Endodermal cell (in vitro differentiated cells): ENCODE results near the gene CNNM1. TPM values are rescaled to one million over a fixed set of nuclear protein-coding genes. Genes with fewer than 3 reads are reported as not detected.
A peak's percentile ranks its signal among the peaks of the same experiment; 100 is the strongest.

Experiments used
- DNase-seq: peaks from one replicate; pipeline ENCODE4 v3.0.0-alpha.2; 2017
- H3K27ac ChIP-seq: 2 replicates; pipeline ENCODE4 v1.5.1; 2013; ENCODE audit warnings: mild to moderate bottlenecking, low read depth, low read length, moderate library complexity
- H3K27me3 ChIP-seq: 2 replicates; pipeline ENCODE4 v1.6.1; 2013; ENCODE audit warnings: mild to moderate bottlenecking, low read length, moderate library complexity; ENCODE audit not compliant: insufficient read depth, control insufficient read depth, poor library complexity, severe bottlenecking
- H3K36me3 ChIP-seq: 2 replicates; pipeline ENCODE4 v1.7.0; 2013; ENCODE audit warnings: mild to moderate bottlenecking, low read length, moderate library complexity; ENCODE audit not compliant: control insufficient read depth, insufficient read depth
- H3K4me1 ChIP-seq: one replicate; pipeline ENCODE4 v1.7.0; 2013; ENCODE audit warnings: low read length; ENCODE audit not compliant: control insufficient read depth, insufficient read depth
- H3K4me3 ChIP-seq: 2 replicates; pipeline ENCODE4 v1.5.1; 2013; ENCODE audit warnings: mild to moderate bottlenecking, low read length, moderate library complexity
- H3K9ac ChIP-seq: 2 replicates; pipeline ENCODE4 v1.6.1; 2013; ENCODE audit warnings: mild to moderate bottlenecking, low read length, moderate library complexity; ENCODE audit not compliant: poor library complexity, severe bottlenecking; ENCODE audit errors: extremely low read depth
- H3K9me3 ChIP-seq: 2 replicates; pipeline ENCODE4 v1.6.1; 2013; ENCODE audit warnings: mild to moderate bottlenecking, low read length, moderate library complexity; ENCODE audit not compliant: control insufficient read depth
- H3K27ac Mint-ChIP-seq: 2 replicates; pipeline ENCODE4 v1.8.0; 2020; ENCODE audit warnings: mixed read lengths
- H3K27me3 Mint-ChIP-seq: 2 replicates; pipeline ENCODE4 v1.8.0; 2021; ENCODE audit warnings: mild to moderate bottlenecking, mixed read lengths; ENCODE audit not compliant: insufficient read depth
- H3K36me3 Mint-ChIP-seq: 2 replicates; pipeline ENCODE4 v1.8.0; 2020; ENCODE audit warnings: low read depth, mixed read lengths
- H3K4me1 Mint-ChIP-seq: 2 replicates; pipeline ENCODE4 v1.8.0; 2020; ENCODE audit warnings: mixed read lengths
- H3K4me3 Mint-ChIP-seq: 2 replicates; pipeline ENCODE4 v1.8.0; 2020; ENCODE audit warnings: mild to moderate bottlenecking, moderate library complexity, mixed read lengths
- H3K9me3 Mint-ChIP-seq: 2 replicates; pipeline ENCODE4 v1.8.0; 2020; ENCODE audit warnings: mild to moderate bottlenecking, mixed read lengths
- CTCF ChIP-seq: fragments of 200-600 bp; sonication (generic); conservative IDR thresholded peaks from 2 replicates; pipeline ENCODE4 v1.5.0; 2021; ENCODE audit warnings: antibody characterized with exemption, mild to moderate bottlenecking
- WGBS, 2 experiments: methylation state at CpG; one replicate each; pipeline versions ENCODE4 v1.1.5 to v1.1.7; 2013; ENCODE audit warnings: missing lambda C conversion rate in 2 of 2, mixed read lengths in 1 of 2; ENCODE audit not compliant: insufficient coverage in 1 of 2, insufficient read length in 1 of 2; 5-methylcytosine and 5-hydroxymethylcytosine counted together
- total RNA-seq, 2 donors: library from RNA; stranded (reverse); fragmentation: NEBNext Ultra II Directional in 1 of 2; extraction: Animal tissue kit (Norgen Biotek cat#: 25700) in 1 of 2; gene quantifications; 2 replicates in 1 of 2; 3 replicates in 1 of 2; pipeline ENCODE4 v1.2.1, GENCODE V29; 2021

CNNM1 gene
- total RNA-seq, 2 donors from 2014 or later = 2.8 to 3.8 TPM

- WGBS, 2 experiments = 75 to 85% methylated on average over 1 of the region's 1 CpG
- H3K4me3 Mint-ChIP-seq = no peak overlapping the region
- no peaks in the 10 kb centered on the region for H3K9me3 Mint-ChIP-seq
- no peak overlapping the region for H3K27ac Mint-ChIP-seq
- H3K36me3 ChIP-seq = peaks cover 19% of the 10 kb centered on the region
- no peak overlapping the region for H3K9ac ChIP-seq
- H3K4me3 ChIP-seq = no peak overlapping the region
- no peak overlapping the region for H3K27ac ChIP-seq
- H3K27me3 Mint-ChIP-seq = no peaks in the 10 kb centered on the region
- no peaks in the 10 kb centered on the region for H3K27me3 ChIP-seq
- DNase-seq = no peak
- peaks cover 11% of the 10 kb centered on the region for H3K36me3 Mint-ChIP-seq
- H3K9me3 ChIP-seq = no peaks in the 10 kb centered on the region
- TF ChIP-seq CTCF = peak; percentile 62
- no peaks in the 10 kb centered on the region for H3K4me1 Mint-ChIP-seq
- no peaks in the 10 kb centered on the region for H3K4me1 ChIP-seq
Observed at GRCh38 chr10:99412099-99412498, 82.9 kb downstream of the CNNM1 start.

DNA sequence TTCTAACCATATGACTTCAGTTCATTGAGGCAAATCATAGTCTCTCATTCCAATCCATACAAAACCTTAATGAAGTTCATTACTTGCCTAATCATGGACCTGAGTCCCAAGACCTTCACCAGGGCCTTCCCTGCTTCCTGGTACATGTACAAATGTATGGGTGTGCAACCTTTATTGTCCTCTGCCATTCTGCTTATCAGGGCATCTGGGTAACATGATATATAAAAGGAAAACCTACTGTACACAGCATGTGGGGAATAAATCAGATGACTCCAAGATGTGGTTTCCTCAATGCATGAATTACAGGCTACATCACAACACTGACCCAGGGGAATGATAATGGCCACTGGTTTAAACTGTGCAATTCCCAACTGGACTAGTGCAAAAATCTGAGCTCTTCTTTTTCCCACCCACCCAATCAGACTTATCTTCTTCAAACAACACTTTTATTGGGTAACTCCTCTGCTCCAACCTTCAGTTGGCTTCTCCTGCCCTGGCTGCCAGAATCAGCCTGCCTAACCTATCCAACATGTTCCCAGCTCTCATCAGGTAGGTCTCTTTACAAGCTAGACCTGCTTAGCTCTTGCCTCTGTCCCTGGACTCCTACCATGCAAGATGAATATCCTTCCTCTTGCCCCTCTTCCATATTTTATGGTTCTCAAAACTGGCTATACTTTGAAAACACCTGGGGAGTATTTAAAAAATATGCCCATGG lies 89.9 kb downstream of the CNNM1 start:
- Histone ChIP-seq H3K27me3 (no peaks in the 10 kb centered on the region), H3K4me1 (no peaks in the 10 kb centered on the region), H3K36me3 (peaks cover 29% of the 10 kb centered on the region), H3K9me3 (no peaks in the 10 kb centered on the region), H3K27ac (no peak overlapping the region), H3K4me3 (no peak overlapping the region), H3K9ac (no peak overlapping the region)
- TF ChIP-seq CTCF = no peak
- DNase-seq = no peak
- H3K27me3 Mint-ChIP-seq = no peaks in the 10 kb centered on the region
- H3K9me3 Mint-ChIP-seq = no peaks in the 10 kb centered on the region
- H3K4me3 Mint-ChIP-seq = no peak overlapping the region
- H3K27ac Mint-ChIP-seq = no peak overlapping the region
- no peaks in the 10 kb centered on the region for H3K4me1 Mint-ChIP-seq
- H3K36me3 Mint-ChIP-seq = peaks cover 39% of the 10 kb centered on the region

GRCh38 chr10:99419688-99420087 lies 90.5 kb downstream of the CNNM1 start:
- Histone ChIP-seq H3K27me3 (no peaks in the 10 kb centered on the region), H3K4me3 (no peak overlapping the region), H3K27ac (no peak overlapping the region), H3K4me1 (no peaks in the 10 kb centered on the region), H3K36me3 (peaks cover 35% of the 10 kb centered on the region), H3K9me3 (no peaks in the 10 kb centered on the region), H3K9ac (no peak overlapping the region)
- no peak for TF ChIP-seq CTCF
- Mint-ChIP-seq H3K27ac (no peak overlapping the region), H3K9me3 (no peaks in the 10 kb centered on the region), H3K4me3 (no peak overlapping the region), H3K36me3 (peaks cover 38% of the 10 kb centered on the region), H3K27me3 (no peaks in the 10 kb centered on the region), H3K4me1 (no peaks in the 10 kb centered on the region)
- 99 to 100% methylated on average over 2 of the region's 2 CpGs for WGBS, 2 experiments
- DNase-seq = no peak
